H1 (cell line): ENCODE measurements around the gene MYMX. TPM values are rescaled to one million over a fixed set of nuclear protein-coding genes. Genes with fewer than 3 reads are reported as not detected.

Experiments
- CBX8 ChIP-seq: fragments of 300-800, 300-1000 bp; sonication (generic); IDR thresholded peaks from 2 replicates; pipeline ENCODE4 v1.7.1; 2016; ENCODE audit warnings: low read depth, low read length, borderline replicate concordance
- CEBPB ChIP-seq: IDR thresholded peaks from 2 replicates; pipeline ENCODE4 v1.6.1; 2012; ENCODE audit warnings: low read depth, low read length
- CHD1 ChIP-seq: IDR thresholded peaks from 2 replicates; pipeline ENCODE4 v1.6.1; 2012; ENCODE audit warnings: low read depth, low read length, improper control_type of control experiment
- CHD2 ChIP-seq: IDR thresholded peaks from 2 replicates; pipeline ENCODE4 v1.6.1; 2012; ENCODE audit warnings: low read length, improper control_type of control experiment
- CREB1 ChIP-seq: IDR thresholded peaks from 2 replicates; pipeline ENCODE4 v1.6.1; 2012; ENCODE audit warnings: inconsistent platforms
- CTCF ChIP-seq, 3 experiments: IDR thresholded peaks; 1 replicate in 2 of 3; 2 replicates in 1 of 3; pipeline versions ENCODE4 v1.5.1 to v1.6.1; 2011; ENCODE audit warnings: low read length in 3 of 3, mild to moderate bottlenecking in 3 of 3, inconsistent platforms in 2 of 3, low read depth in 1 of 3, moderate library complexity in 1 of 3; ENCODE audit not compliant: insufficient read depth in 1 of 3; ENCODE audit errors: control extremely low read depth in 1 of 3
- FOSL1 ChIP-seq: IDR thresholded peaks from 2 replicates; pipeline ENCODE4 v1.6.1; 2011; ENCODE audit warnings: mild to moderate bottlenecking, low read depth, low read length, moderate library complexity; ENCODE audit not compliant: insufficient read depth
- GABPA ChIP-seq: IDR thresholded peaks from 2 replicates; pipeline ENCODE4 v1.6.1; 2011; ENCODE audit warnings: mild to moderate bottlenecking, low read length, moderate library complexity, borderline replicate concordance; ENCODE audit not compliant: insufficient read depth
- JUN ChIP-seq: IDR thresholded peaks from 2 replicates; pipeline ENCODE4 v1.6.1; 2011; ENCODE audit warnings: low read depth, mild to moderate bottlenecking, improper control_type of control experiment, low read length
- JUND ChIP-seq: IDR thresholded peaks from 2 replicates; pipeline ENCODE4 v1.6.1; 2011; ENCODE audit warnings: mild to moderate bottlenecking, improper control_type of control experiment, low read length
- MAX ChIP-seq: IDR thresholded peaks from 2 replicates; pipeline ENCODE4 v1.6.1; 2012; ENCODE audit warnings: inconsistent platforms
- NRF1 ChIP-seq: IDR thresholded peaks from 2 replicates; pipeline ENCODE4 v1.6.1; 2011; ENCODE audit warnings: mild to moderate bottlenecking, low read depth, low read length, improper control_type of control experiment
- PHF8 ChIP-seq: fragments of 200-600 bp; sonication (generic); conservative IDR thresholded peaks from 2 replicates; pipeline ENCODE4 v1.7.1; 2012; ENCODE audit warnings: low read depth, mild to moderate bottlenecking, inconsistent platforms, low read length, moderate library complexity
- POLR2A ChIP-seq, 2 experiments: IDR thresholded peaks; 1 replicate in 1 of 2; 2 replicates in 1 of 2; pipeline ENCODE4 v1.6.1; 2011; ENCODE audit warnings: low read depth in 2 of 2, low read length in 2 of 2, mild to moderate bottlenecking in 2 of 2; ENCODE audit errors: control extremely low read depth in 1 of 2
- POU5F1 ChIP-seq: IDR thresholded peaks from 2 replicates; pipeline ENCODE4 v1.6.1; 2011; ENCODE audit warnings: low read depth, mild to moderate bottlenecking, low read length, moderate library complexity
- RAD21 ChIP-seq, 2 experiments: IDR thresholded peaks in 1 of 2; conservative IDR thresholded peaks in 1 of 2; 2 replicates each; pipeline ENCODE4 v1.6.1; 2011; ENCODE audit warnings: low read depth in 2 of 2, low read length in 2 of 2, improper control_type of control experiment in 1 of 2, inconsistent platforms in 1 of 2, mild to moderate bottlenecking in 1 of 2, moderate library complexity in 1 of 2
- SIN3A ChIP-seq, 2 experiments: IDR thresholded peaks in 1 of 2; conservative IDR thresholded peaks in 1 of 2; 2 replicates each; pipeline ENCODE4 v1.6.1; 2011 to 2012; ENCODE audit warnings: low read length in 2 of 2, improper control_type of control experiment in 1 of 2, low read depth in 1 of 2, mild to moderate bottlenecking in 1 of 2
- SP1 ChIP-seq: IDR thresholded peaks from 2 replicates; pipeline ENCODE4 v1.6.1; 2011; ENCODE audit warnings: low read depth, low read length
- SP2 ChIP-seq: IDR thresholded peaks from 2 replicates; pipeline ENCODE4 v1.6.1; 2012; ENCODE audit warnings: mild to moderate bottlenecking, low read length, inconsistent platforms
- SRF ChIP-seq: IDR thresholded peaks from 2 replicates; pipeline ENCODE4 v1.6.1; 2011; ENCODE audit warnings: mild to moderate bottlenecking, low read depth, low read length, moderate library complexity
- TAF7 ChIP-seq: optimal IDR thresholded peaks from 2 replicates; pipeline ENCODE3; 2011; ENCODE audit warnings: low read depth, mild to moderate bottlenecking, inconsistent platforms, low read length, moderate library complexity, borderline replicate concordance
- TBP ChIP-seq: IDR thresholded peaks from 2 replicates; pipeline ENCODE4 v1.6.1; 2011; ENCODE audit warnings: low read depth, low read length, improper control_type of control experiment
- ZNF274 ChIP-seq: IDR thresholded peaks from 2 replicates; pipeline ENCODE4 v1.7.0; 2012; ENCODE audit warnings: low read length, borderline replicate concordance; ENCODE audit errors: extremely low read depth
- polyA plus RNA-seq, 7 experiments: library from polyadenylated mRNA; depleted of rRNA in 3 of 7; stranded (reverse) in 5 of 7; unstranded in 2 of 7; fragments of >200 nt in 5 of 7; fragments of 200-250 nt in 2 of 7; gene quantifications; 1 replicate in 5 of 7; 2 replicates in 1 of 7; 4 replicates in 1 of 7; pipeline versions ENCODE4 v1.2.1 to v1.2.3, GENCODE V29; 2011 to 2013; ENCODE audit warnings: missing spikeins in 2 of 7, mixed read lengths in 2 of 7
- total RNA-seq: library from RNA; stranded (reverse); fragmentation: NEBNext Ultra II Directional; extraction: Animal tissue kit (Norgen Biotek cat#: 25700); gene quantifications from 2 replicates; pipeline ENCODE4 v1.2.1, GENCODE V29; 2021

Gene MYMX
- total and polyA plus RNA-seq, 2 of the 8 experiments (the other 6 are each of a cell fraction or from before 2014, with no cell fraction given): 4.7 to 6.9 TPM

GRCh38 chr6:44172731-44173500 lies 43.8 kb upstream of the MYMX start (continued):
- TF ChIP-seq CHD1 (no peak), MAX (peak; percentile 21; the same call in 1 of the 2 replicates), GABPA (no peak), CBX8 (no peak), SP2 (no peak), RAD21 (IDR thresholded peaks at IDR 0.05 in 1 of 2, conservative IDR thresholded peaks at IDR 0.05 in 1 of 2; ENCODE audit: low read depth in 2 of 2, low read length in 2 of 2) (peak; percentile 93 to 94), TBP (no peak), CEBPB (no peak), FOSL1 (no peak), NRF1 (no peak), CHD2 (no peak), SP1 (no peak), SRF (no peak), CTCF (IDR thresholded peaks at IDR 0.05; ENCODE audit: control extremely low read depth in 1 of 3, insufficient read depth in 1 of 3, low read depth in 1 of 3, low read length in 3 of 3) (peak; percentile 89 to 94 (median 90)), JUND (no peak), JUN (no peak), PHF8 (no peak), CREB1 (peak; percentile 45; the same call in 1 of the 2 replicates), TAF7 (no peak), POU5F1 (no peak), SIN3A (conservative IDR thresholded peaks at IDR 0.05 in 1 of 2, IDR thresholded peaks at IDR 0.05 in 1 of 2; ENCODE audit: low read depth in 1 of 2, low read length in 2 of 2) (peak in 1 of 2 experiments; percentile 78; a peak in 2 of 4 replicates), ZNF274 (no peak), POLR2A (IDR thresholded peaks at IDR 0.05; ENCODE audit: control extremely low read depth in 1 of 2, low read depth in 2 of 2, low read length in 2 of 2) (no peak)
